ENCODE data around the gene EIF4G2. TPM values are rescaled to one million over a fixed set of nuclear protein-coding genes. Genes with fewer than 3 reads are reported as not detected.

EIF4G2 gene
- total RNA-seq: 100 to 1,000 TPM; 229 to 373 (median 302) TPM
- long read RNA-seq, transcript EIF4G2-201 (22 exons, 3,978 nt): major isoform, 9 of 27 reads
- long read RNA-seq, partial matches to known transcripts: 14 of 27 reads
- long read RNA-seq, other reads (novel, unspliced or antisense): 0 of 27 reads

DNA sequence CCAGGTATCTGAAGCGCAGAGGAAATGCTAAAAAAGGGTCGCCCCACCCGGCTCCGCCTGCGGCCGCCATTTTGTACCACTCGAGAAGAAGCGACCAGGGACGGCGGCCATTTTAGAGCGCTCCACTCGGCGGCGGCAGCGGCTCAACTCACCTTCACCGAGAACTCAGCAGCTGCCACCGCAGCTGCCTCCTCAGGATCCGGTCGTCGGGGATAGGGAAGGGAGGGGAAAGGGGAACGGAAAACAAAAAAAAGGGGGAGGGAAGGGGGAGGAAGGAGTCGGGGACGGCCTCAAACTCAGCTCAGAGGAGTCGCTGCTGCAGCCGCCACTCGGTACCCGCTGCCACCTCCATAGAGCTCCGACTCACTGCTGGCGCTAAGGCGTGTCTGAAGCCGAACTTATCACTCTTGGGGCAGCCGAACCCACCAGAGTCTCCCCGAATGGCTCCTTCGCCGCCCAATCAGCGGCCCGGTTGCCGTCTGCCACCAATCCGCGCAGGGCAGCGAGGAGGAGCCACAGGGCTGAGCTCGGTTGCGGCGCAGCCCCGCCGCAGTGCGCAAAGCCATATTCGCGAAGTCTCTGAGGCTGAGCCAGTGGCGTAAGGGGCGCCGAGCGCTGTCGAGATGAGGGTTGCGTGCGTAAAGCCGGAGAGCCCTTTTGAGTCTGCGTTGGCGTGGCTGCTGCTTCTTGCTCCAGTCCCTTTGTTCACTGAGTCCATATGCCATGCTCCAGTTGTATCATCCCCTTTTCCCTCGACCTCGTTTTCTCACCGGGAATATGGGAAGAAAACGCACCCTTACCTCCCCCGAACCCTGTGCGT, at the start of gene EIF4G2:
Gene EIF4G2, minus strand, starts transcription at position 374 of the 820 bp plus-strand sequence.
- H3K4me3 ChIP-seq: peak within 1 kb of the TSS; percentile 83 to 98 (median 85)
- intact Hi-C loops (cut with DNase I): no loop called here
- peak; percentile 99 for TF ChIP-seq POLR2A (IDR thresholded peaks at IDR 0.05)
- TF ChIP-seq, protein P1, sequence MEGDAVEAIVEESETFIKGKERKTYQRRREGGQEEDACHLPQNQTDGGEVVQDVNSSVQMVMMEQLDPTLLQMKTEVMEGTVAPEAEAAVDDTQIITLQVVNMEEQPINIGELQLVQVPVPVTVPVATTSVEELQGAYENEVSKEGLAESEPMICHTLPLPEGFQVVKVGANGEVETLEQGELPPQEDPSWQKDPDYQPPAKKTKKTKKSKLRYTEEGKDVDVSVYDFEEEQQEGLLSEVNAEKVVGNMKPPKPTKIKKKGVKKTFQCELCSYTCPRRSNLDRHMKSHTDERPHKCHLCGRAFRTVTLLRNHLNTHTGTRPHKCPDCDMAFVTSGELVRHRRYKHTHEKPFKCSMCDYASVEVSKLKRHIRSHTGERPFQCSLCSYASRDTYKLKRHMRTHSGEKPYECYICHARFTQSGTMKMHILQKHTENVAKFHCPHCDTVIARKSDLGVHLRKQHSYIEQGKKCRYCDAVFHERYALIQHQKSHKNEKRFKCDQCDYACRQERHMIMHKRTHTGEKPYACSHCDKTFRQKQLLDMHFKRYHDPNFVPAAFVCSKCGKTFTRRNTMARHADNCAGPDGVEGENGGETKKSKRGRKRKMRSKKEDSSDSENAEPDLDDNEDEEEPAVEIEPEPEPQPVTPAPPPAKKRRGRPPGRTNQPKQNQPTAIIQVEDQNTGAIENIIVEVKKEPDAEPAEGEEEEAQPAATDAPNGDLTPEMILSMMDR (IDR thresholded peaks at IDR 0.05): no peak
- ATAC-seq (peak; percentile 94 to 98 (median 95)), DNase-seq (peak; percentile 99)
- H3K27me3 ChIP-seq: no peaks in the 10 kb centered on the region
- 0% methylated on average over 34 of the region's 65 CpGs for WGBS (ENCODE audit: insufficient coverage, low coverage, low lambda C conversion rate, missing lambda C conversion rate)
- peak within 1 kb of the TSS; percentile 95 to 99 (median 97) for H3K27ac ChIP-seq
- peaks cover 0 to 23% (median 10%) of the 10 kb centered on the region in 4 donors for H3K4me1 ChIP-seq
- H3K36me3 ChIP-seq: peaks cover 10 to 33% (median 28%) of the 10 kb centered on the region in 4 donors
- H3K9me3 ChIP-seq: no peaks in the 10 kb centered on the region

DNA sequence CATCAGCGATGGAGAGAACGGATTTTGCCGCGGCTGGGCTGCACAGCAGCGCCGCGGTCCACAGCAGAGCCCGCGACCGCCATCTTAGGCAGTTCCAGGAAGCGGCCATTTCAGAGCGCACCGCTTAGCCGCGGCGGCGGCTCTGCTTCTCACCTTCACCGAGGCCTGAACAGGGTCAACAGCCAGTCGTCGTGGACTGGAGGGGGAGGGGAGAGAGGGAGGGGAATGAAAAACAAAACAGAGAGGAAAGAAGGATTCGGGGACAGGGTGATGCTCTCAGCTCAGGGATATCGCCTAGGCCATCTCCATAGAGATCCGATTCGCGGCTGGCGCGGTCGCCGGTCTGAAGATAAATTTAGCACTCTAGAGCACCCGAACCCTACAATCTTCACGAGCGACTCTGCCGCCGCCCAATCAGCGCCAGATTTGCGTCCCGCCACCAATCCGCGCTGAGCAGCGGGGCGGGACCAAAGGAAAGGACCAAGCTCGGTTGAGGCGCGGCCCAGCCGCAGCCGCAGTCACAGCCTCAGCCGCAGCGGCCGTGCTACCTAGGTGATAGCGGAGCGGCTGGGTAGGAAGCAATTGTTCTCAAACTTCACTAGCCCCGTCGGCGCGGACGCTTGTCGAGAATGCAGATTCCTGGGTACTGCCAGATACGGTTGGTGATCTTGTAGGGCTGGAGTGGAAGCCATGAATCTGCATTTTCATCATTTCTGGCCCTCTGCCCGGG, 49.1 kb upstream of the EIF4G2 start, which contains the start of gene ZBED5:
Gene ZBED5, minus strand, starts transcription at position 345 of the 730 bp plus-strand sequence. CDS start 3,108 bp downstream, outside the sequence.
- no peaks in the 10 kb centered on the region for H3K27me3 ChIP-seq
- intact Hi-C loops (cut with DNase I): no loop called here
- peaks cover 0 to 17% (median 4%) of the 10 kb centered on the region in 4 donors for H3K4me1 ChIP-seq
- no peaks in the 10 kb centered on the region for H3K9me3 ChIP-seq
- TF ChIP-seq, protein P1 (IDR thresholded peaks at IDR 0.05): no peak
- TF ChIP-seq POLR2A (IDR thresholded peaks at IDR 0.05): peak; percentile 97
- 1% methylated on average over 35 of the region's 59 CpGs for WGBS (ENCODE audit: insufficient coverage, low coverage, low lambda C conversion rate, missing lambda C conversion rate)
- peaks cover 0 to 24% (median 9%) of the 10 kb centered on the region in 4 donors for H3K36me3 ChIP-seq
- peak within 1 kb of the TSS; percentile 82 to 97 (median 89) for H3K27ac ChIP-seq
- ATAC-seq (peak; percentile 94 to 98 (median 95)), DNase-seq (peak; percentile 97 to 98 (median 98))
- peak within 1 kb of the TSS; percentile 77 to 83 (median 78) for H3K4me3 ChIP-seq

DNA sequence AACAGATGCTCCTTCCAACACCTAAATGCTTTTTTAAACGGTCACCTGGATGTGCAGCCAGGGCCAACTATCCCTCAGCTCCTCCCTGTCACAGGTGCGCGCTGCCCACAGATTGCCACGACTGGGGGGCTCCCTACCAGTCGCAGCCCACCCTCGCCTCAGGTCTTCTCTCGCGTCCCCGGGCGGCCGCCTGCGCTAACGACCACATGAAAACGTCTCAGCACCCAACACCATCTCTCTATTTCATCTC, 48.7 kb upstream of the EIF4G2 start:
- intact Hi-C loops (cut with DNase I): no loop called here
- ATAC-seq (peak in 2 of 4 donors; percentile 3 to 17), DNase-seq (peak in 2 of 3 donors; percentile 55 to 63)
- Histone ChIP-seq H3K27me3 (no peaks in the 10 kb centered on the region), H3K36me3 (peaks cover 0 to 27% (median 9%) of the 10 kb centered on the region in 4 donors), H3K4me3 (peak overlapping the region; percentile 77 to 83 (median 78)), H3K27ac (peak overlapping the region; percentile 82 to 97 (median 89)), H3K4me1 (peaks cover 0 to 17% (median 4%) of the 10 kb centered on the region in 4 donors), H3K9me3 (no peaks in the 10 kb centered on the region)
- no peak for TF ChIP-seq POLR2A (IDR thresholded peaks at IDR 0.05)
- TF ChIP-seq, protein P1 (IDR thresholded peaks at IDR 0.05): no peak
- WGBS (ENCODE audit: insufficient coverage, low coverage, low lambda C conversion rate, missing lambda C conversion rate): 0% methylated on average over 12 of the region's 14 CpGs

DNA sequence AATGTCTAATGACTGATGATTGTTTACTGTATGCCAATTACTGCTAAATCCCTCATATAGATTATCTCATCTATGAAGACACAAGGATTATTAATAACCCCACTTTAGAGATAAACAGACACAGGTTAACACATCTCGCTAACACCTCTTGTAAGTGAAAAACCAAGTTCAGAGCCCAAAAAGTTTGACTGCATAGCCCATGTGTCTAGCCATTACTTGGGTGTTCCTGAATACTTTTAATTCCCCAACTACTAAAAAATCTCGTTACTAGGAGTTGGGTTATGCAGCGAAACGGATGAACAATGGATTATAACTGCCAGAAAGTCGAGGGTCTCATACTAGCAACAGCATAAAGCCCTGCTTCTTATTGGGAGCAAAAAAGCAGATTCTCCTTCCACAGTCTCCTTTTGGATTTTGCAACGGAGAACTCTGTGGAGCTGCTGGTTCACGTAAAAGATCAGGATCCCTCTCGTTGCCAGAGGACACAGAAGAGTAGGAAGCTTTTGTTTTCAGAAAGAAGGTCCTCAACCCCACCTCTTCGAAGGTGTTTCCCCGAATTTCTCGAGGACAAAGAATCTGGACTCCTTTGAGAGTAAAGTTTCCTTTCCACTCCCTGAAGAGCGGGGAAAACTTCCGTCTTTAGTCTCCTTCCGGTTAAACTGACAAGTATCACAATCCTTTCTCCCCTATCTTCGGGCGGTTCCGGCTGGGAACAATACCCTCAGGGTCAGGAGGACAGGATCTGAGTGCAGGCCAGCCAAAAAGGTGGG, 48.1 kb upstream of the EIF4G2 start:
- H3K4me1 ChIP-seq: peaks cover 0 to 17% (median 4%) of the 10 kb centered on the region in 4 donors

More for the DNA sequence above, 48.1 kb upstream of the EIF4G2 start:
- no peak for TF ChIP-seq POLR2A (IDR thresholded peaks at IDR 0.05)
- TF ChIP-seq, protein P1 (IDR thresholded peaks at IDR 0.05): no peak
- Histone ChIP-seq H3K36me3 (peaks cover 0 to 27% (median 9%) of the 10 kb centered on the region in 4 donors), H3K27ac (peak overlapping the region; percentile 82 to 97 (median 89)), H3K27me3 (no peaks in the 10 kb centered on the region), H3K4me3 (peak overlapping the region; percentile 77 to 83 (median 78)), H3K9me3 (no peaks in the 10 kb centered on the region)
- WGBS (ENCODE audit: insufficient coverage, low coverage, low lambda C conversion rate, missing lambda C conversion rate): 6% methylated on average over 16 of the region's 17 CpGs
- intact Hi-C loops (cut with DNase I): no loop called here
- ATAC-seq (peak; percentile 37 to 50 (median 39)), DNase-seq (peak in 1 of 3 donors; percentile 53)

Measured in right lobe of liver (tissue), 6 donors.